NCI-H82 treated with DMSO at 0.1 percent for 48 hours (cell line): ENCODE measurements around the gene LAMA5.
"Not testable (repeated sequence)": the region's sequence is repeated elsewhere in the genome, so short reads cannot be mapped to it uniquely, and the experiment has no call there.

Experiments
- DNase-seq: peaks from one replicate; lab custom pipeline; 2025; ENCODE audit not compliant: unreplicated experiment; lab: John Stamatoyannopoulos, UW

Gene LAMA5

DNA sequence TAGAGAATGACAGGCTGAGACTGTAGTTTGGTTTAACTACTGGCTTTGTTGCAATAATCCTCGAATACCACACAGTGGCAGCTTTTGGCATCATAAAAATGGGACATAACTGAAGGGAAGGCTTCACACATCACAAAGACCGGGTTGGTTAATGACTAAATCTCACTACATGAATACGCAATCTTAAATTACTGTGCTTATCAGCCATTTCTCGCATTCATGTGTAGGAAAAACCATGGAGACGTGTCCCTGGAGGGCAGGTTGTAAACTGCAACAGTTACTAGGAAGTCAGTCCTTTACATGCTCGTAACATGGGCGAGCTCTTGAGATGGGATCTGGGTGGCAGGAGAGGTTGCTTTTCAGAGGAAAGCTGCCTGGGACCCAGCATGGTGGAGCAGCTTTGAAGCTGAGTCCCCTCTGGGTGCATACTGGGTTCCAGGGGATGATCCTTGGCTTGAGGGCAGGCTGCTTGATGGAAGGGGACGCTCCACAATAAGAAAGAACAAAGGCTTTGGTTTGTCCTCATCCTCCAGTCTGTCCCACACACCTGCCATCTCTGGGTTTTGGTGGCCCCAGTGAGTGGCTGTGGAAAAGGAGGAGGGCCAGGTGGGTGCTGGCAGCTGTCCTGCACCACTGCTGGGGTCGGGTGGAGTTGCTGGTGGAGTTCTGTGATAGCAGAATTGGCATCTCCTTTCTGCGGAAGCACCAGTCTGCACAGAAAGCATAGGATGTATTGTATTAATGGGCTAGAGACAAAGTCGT is 21.9 kb upstream of the LAMA5 start:
- no peak for DNase-seq

DNA sequence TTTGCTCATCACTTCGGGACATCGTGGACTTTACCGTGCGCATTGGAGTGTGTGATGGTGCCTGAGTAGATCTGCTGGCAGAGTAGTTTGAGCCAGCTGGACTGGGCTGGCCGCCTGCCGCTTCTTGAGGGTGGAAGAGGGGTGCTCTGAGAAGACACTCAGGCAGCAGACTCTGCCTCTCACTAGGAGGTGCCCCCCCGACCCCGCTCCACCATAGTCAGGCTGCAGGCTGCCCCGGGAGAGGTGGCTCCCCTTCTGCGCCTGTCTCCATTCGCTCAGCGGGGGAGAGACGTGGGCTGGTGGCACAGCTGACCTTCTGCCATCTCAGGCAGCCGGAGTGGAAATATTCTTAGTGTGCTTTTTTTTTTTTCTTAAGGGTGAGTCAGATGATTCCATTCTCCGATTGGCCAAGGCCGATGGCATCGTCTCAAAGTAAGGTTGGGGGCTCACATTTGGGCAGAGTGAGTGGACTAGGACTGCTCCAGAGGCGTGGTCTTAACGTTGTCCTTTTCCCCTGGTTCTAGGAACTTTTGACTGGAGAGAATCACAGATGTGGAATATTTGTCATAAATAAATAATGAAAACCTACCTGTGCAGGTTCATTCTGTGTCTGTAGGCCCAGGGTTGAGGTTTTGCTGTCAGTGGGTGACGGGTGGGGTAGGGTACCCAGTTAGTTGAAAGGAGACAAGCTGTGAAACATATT is 21.0 kb upstream of the LAMA5 start:
- DNase-seq, result no peak

DNA sequence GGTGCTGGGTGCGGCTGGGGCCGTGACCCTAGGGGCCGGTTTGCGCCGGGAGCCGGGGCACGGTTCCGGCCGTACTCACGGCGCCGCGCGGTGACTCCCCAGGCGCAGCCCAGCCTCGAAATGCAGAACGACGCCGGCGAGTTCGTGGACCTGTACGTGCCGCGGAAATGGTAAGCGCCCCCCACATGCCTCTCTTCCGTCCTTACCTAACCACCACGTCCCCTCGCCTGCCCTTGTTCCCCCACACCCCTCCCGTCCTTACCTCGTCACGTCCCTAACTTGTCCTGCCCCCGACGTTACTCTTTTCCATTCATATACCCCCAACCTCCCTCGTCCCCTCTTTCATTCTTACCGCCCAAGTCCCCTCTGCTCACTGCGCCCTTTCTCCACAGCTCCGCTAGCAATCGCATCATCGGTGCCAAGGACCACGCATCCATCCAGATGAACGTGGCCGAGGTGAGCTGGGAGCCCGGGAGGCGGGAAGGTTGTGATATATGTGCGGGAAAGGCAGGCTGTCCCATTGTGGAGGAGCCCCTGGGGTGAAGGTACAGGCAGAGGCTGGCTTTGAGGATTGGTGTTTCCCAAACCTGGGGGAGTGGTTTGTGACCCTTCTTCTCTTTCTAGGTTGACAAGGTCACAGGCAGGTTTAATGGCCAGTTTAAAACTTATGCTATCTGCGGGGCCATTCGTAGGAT is 20.3 kb upstream of the LAMA5 start:
- DNase-seq, result no peak

DNA sequence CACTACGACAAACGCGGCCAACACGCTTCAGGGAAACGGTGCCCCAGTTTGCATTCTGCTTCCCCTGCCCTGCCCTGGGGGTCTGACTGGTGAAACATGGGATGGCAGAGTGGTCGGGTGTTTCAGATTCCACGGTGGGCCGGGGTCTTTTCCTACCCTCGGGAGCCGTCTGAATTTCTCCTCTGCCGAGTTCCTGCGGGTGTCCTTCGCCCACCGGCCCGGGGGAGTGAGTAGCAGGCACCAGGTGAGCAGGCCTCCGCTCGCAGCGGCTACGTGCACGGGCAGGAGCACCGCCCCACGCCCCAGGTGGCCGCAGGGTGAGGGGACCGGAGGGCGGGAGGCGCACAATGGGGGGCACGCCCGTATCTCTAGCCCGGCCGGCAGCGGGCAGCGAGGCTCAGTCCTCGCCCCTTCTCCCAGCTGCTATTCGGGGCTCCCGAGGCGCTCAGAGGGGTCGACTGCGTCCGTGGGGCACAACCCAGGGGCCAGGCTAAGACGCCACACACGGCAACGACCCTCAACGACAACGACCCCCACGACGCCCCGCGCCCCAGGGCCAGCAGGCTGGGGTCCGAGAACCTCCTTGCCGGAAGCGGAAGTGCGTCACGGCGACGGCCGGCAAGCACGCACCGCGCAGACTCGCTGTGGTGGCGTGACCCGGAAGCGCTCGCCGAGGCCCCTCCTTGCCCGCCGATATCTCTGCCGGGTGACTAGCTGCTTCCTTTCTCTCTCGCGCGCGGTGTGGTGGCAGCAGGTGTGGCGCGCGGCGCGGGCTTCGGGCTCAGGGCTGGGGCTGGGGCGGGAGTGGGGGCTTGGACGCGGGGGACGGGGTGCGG is 19.5 kb upstream of the LAMA5 start, which contains the start of gene RPS21:
TSS of gene RPS21 (plus strand) at position 721 of the 836 bp plus-strand sequence. CDS start 236 bp downstream, outside the sequence.
- DNase-seq, result peak; percentile 76

DNA sequence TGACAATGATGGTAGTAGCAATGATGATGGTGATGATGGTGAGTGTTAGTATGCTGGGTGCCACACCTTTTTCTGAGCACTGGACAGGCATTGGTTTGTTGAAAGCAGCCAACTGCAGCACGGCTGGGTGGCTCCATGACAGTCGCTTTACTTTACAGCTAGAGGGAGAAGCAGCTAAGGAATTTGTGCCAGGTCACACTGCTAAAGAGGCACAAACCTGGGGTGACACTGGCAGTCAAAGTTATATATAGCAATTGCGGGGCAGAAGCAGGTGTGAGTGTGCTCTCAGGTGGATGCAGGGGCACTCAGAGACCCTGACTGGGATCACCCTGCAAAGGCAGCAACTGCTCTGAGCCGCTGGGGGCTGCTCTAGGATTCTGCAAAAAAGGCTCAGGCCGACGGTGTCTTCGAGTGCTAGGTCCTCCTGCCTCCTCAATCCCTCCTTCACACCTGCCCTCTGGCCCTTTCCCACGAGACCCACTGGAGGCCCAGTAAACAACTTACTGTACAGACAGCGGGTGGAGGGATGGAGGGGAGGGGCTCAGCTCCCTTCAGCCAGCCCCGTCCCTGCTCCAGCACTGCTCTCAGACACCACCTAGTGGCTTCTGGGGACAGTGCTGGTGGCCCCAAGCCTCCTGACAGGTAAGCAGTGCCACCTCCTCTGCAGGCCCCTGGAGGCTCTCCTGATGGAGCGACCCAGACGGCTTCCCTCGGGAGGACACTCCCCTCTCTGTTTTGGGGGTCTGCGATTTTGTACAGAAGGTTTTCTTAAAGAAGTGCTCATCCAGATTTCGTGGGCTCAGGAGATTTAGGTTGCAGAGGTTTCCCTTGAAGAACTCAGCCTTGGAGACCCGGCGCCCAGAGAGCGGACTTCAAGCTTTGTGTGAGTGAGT is 15.4 kb upstream of the LAMA5 start:
- DNase-seq, result peak; percentile 61

DNA sequence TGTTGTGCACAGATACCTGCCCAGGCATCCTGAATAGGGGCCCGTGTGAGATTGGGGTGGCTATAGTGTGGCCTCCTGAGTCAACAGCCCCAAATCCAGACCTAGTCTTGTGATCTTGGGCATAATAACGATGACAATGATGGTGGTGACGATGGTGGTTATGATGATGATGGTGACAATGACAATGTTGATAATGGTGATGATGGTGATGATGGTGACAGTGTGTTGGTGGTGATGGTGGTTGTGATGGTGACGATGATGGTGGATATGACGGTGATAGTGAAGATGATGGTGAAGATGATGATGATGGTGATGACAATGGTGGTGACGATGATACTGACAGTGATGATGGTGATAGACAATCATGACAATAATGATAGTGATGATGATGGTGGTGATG is 14.7 kb upstream of the LAMA5 start:
- no peak for DNase-seq

DNA sequence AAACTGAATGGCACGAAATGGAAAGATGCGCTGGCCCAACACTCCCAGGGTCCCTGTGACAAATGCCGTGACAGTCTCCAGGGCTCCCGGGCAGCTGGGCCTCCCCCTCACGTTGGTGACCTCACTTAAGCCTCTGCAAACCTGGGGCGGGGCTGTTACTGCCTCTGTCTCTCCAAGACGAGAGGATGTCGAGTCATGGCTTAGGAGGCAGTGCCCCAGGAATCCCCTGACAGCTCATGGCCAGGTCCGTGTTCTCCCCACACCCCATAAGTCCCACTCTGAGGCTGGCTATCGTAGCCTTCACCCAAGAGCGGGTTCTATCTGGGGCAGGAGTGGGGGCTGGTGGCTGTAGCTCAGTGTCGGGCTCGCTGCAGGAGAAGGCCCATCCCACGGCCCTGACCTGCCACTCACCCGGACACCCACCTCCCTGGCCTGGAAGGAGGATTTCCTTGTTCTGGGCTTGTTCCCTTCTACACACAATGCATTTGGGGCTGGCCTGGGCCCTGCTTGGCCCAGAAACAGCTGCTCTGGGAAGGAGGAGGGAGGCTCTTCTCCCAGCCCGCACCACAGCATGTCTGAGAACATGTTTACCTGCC is 14.2 kb upstream of the LAMA5 start:
- no peak for DNase-seq

DNA sequence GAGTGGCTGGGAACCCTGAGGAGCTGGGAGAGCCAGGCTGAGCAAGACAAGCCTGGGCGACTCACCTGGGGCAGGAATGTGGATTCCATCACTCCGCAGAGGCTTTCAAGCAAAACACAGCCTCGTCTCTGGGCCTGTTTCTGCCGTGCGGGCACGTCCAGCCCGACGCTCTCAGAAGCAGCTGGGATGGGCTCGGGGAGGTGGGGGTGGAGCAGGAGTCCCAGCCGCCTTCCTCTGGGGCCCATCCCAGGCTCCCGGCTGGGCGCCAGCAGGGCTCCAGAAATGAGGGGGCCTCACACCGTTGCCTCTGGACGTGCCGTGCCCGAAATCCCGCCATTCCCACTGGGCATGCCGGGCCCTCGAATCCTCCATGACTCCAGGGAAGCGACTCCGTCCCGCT is 11.1 kb upstream of the LAMA5 start:
- DNase-seq, result no peak

DNA sequence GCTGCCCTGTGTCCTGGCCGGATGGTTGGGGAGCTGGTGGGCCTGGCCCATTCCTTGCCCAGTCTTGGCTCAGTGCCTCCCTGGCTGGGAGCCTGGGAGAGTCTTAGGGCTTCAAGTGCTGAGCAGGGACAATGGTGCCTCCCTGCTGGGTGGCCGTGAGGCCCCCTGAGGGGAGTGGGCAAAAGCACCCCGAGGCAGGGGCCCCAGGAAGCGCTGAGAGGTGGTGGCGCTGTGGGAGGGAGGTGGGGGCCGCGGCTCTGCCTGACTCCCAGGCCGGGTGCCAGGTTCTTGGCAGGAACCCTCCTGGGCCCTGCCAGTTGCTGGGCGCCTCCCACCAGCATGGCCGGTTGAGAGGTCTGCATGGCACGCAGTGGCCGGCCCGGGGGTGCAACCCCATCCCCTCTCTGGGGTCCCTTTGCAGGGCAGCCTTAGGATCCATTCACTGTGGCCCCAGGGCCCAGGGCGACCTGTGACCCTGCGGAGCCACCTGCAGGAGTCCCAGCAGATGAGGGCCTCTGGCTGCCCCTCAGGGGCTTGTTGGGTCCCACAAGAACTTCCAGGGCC is 10.6 kb upstream of the LAMA5 start:
- DNase-seq, result no peak

DNA sequence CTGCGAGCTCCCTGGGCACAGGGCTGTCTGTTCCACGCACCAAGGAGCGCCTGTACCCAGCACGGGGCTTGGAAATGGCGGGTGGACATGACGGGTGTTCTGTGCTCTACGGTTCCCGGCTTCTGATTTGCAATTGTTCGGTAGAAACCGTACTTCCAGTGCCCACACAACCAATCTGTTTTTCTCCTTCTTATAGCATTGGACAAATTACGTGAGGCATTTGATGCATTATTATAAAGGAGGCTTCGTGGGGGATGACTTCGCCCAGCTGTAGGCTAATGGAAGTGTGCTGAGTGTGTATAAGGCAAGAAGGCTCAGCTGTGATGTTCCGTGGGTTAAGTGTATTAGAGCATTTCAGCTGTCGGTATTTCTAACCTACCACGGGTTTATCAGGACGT is 10.0 kb upstream of the LAMA5 start:
- no peak for DNase-seq

DNA sequence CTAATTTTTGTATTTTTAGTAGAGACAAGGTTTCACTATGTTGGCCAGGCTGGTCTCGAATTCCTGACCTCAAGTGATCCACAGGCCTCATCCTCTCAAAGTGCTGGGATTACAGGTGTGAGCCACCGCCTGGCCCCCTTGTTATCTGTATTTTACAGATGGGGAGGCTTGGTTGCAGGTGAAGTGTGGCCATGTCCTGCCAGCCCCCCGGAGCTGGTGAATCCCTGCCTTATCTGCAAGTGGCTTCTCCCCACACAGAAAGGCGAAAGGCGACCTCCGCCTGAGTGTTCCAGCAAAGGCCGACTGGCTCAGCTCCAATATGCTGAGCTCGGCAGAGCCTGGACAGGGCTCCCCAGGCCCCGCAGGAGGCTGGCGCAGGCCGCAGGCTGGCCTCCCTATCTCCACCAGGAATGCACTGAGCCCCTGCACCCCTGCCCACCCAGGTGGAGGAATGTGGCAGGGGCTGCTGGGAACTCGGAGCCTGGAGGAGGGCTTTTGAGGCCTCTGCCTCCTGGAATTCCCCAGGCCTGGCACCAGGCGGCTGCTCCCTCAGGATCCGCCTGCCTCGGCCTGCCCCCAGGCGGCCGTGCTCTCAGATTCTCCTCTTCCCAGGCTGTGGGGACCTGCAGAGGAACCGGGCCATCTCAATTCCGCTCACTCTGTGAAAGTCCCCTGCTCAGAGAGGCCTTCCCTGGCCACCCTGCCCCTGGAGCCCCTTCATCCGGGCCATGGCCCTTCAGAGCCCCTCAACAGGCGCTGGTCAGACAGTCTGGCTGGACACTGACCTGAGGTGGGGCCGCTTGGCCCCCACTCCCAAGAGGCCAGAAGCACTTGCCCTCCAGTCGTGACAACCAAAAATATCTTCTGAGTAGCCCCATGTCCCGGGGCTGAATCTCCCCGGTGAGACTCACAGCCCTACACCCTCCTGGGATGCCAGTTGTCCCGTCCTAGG is 9.3 kb upstream of the LAMA5 start:
- DNase-seq, result no peak

DNA sequence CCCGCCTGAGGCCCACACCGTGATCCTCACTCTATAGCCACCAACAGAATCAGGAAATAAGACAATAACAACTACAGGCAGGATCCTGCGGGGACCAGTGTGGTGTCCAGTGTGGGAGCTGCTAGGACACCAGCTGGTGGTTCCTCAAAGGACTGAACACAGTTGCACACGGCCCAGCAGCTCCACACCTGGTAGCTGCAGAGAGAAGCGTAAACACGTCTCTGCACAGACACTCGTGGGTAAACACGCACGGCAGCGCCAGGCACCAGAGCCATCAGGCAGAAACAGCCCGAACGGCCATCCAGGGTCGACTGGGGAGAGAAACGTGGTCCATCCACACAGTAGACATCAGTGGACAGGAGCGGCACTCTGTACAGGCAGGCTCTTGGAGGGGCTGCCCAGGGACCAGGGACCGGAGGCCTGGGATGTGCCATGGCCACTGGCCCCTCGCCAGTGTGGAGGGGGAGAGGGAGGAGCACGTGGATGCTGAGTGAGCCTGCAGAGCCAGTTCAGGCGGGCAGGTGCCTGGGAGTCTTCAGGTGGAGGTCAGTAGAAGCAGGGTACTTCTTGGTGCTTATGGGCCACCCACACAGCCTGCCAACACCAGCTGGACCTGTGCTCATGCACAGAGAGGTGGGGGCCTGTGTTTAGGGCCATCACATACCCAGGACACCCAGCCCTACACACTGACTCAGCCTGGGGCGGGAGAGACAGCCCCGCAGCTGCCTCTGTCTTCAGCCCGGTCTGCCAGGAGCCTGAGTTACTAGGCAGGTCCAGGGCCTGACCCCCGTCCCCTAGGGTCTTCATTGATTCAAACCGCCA is 7.4 kb upstream of the LAMA5 start:
- no peak for DNase-seq

DNA sequence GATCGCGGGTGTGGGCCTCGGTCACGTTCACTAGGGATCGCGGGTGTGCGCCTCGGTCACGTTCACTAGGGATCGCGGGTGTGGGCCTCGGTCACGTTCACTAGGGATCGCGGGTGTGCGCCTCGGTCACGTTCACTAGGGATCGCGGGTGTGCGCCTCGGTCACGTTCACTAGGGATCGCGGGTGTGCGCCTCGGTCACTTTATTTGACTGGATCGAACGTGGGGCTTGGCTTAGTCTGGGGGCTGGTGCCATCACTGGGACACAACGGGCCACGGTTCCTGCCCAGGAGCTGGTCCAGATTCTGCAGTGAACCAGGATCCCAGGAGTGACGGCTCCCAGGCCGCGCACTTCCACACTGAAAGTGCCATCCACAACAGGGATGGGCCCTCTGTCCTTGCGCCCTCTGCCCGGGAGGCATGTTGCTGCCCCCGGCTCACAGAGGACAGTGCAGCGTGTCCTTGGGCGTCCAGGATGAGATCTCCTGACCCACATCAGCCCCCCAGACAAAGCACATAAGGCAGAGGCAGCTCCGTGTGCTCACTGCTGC is 6.6 kb upstream of the LAMA5 start:
- not testable (repeated sequence) for DNase-seq

DNA sequence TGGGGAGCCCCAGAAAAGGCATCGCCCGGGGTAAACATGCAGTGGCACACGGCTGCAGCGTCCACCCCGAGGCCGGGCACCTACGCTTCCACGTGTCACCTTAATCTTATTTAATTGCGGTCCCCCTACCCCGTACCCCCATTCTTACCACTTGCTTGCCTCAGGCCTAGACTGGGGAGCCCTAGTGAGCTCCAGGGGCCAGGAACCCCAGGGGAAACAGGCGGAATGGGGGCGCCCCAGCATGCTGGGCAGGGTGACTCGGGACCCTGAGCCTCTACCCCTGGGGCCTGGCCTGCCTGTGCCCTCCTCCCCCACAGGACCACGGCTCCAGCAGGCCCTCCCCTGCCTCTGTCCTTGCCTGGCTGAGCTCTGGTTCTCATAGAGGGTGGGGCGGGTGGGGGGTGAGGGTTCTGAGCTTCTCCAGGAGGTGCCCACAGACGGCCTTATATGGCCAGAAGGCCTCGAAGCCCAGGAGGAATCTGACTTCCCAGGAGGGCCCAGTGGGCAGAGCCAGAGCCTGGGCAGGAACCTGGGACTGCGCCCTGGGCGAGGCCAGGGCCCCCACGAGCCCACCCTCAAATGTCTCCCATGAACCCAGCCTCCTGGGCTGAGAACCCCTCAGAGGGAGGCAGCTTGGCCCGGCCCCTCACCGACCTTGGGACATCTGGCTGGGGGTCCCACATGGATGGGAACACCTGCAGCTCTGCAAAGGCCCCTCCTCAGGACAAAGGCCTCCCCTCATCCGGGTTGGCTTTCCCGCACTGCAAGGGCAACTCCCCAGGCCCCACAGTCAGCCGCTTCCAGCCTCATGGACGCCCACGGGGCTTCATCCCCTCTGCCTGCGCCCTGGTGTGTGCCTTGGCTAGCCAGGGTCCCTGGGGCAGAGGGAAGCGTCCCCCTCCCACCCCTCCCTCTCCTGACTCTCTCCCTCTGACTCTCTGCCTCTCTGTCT is 5.2 kb upstream of the LAMA5 start:
- no peak for DNase-seq

DNA sequence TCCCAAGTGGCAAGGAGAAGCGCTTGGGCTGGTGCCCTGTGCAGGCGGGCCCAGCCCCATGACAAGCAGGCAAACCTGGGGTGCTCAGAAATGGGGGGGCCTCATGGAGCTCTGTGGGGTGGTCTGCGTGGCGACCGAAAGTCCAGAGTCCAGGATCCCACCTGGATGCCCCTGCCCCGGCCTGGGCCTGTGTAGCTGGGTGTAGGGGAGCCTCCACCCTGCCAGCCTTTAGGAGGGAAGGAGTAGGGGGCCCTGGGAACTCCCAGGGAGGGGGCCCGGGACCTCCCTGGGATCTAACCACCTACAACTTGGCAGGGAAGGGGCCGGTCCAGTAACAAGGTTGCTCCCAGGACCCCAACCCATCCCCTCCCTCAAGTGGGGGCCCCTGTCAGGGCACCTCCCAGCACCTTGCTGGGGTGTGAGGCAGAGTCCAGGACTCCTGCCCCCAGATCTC is 4.5 kb upstream of the LAMA5 start:
- DNase-seq, result no peak
